Measurements from ENCODE around the gene MYLK.

MYLK gene

GRCh38 chr3:123790254-123791072 is 93.7 kb downstream of the MYLK start:
- no peak overlapping the region for H3K27ac ChIP-seq (ENCODE audit: low read length)

GRCh38 chr3:123789760-123790159 is 94.4 kb downstream of the MYLK start:
- H3K9me3 ChIP-seq (ENCODE audit: control insufficient read depth in 1 of 2, low read length in 2 of 2): no peaks in the 10 kb centered on the region
- H3K4me3 ChIP-seq (ENCODE audit: low read depth in 1 of 2, low read length in 2 of 2): no peak overlapping the region
- H3K36me3 ChIP-seq (ENCODE audit: control insufficient read depth in 1 of 2, insufficient read depth in 2 of 2, low read length in 2 of 2): no peaks in the 10 kb centered on the region
- peaks cover 0 to 10% of the 10 kb centered on the region in 2 donors for H3K4me1 ChIP-seq (ENCODE audit: control insufficient read depth in 1 of 2, insufficient read depth in 2 of 2, low read length in 2 of 2)
- H3K27ac ChIP-seq (ENCODE audit: low read length): no peak overlapping the region
- H3K27me3 ChIP-seq (ENCODE audit: low read depth, low read length): no peaks in the 10 kb centered on the region

More at GRCh38 chr3:123790254-123791072, 93.7 kb downstream of the MYLK start:
- Histone ChIP-seq H3K9me3 (ENCODE audit: control insufficient read depth in 1 of 2, low read length in 2 of 2) (no peaks in the 10 kb centered on the region), H3K4me1 (ENCODE audit: control insufficient read depth in 1 of 2, insufficient read depth in 2 of 2, low read length in 2 of 2) (peaks cover 0 to 10% of the 10 kb centered on the region in 2 donors), H3K36me3 (ENCODE audit: control insufficient read depth in 1 of 2, insufficient read depth in 2 of 2, low read length in 2 of 2) (no peaks in the 10 kb centered on the region), H3K27me3 (ENCODE audit: low read depth, low read length) (no peaks in the 10 kb centered on the region), H3K4me3 (ENCODE audit: low read depth in 1 of 2, low read length in 2 of 2) (no peak overlapping the region)

GRCh38 chr3:123789160-123789559 is 95.0 kb downstream of the MYLK start:
- H3K4me3 ChIP-seq (ENCODE audit: low read depth in 1 of 2, low read length in 2 of 2): no peak overlapping the region
- H3K36me3 ChIP-seq (ENCODE audit: control insufficient read depth in 1 of 2, insufficient read depth in 2 of 2, low read length in 2 of 2): no peaks in the 10 kb centered on the region
- no peaks in the 10 kb centered on the region for H3K9me3 ChIP-seq (ENCODE audit: control insufficient read depth in 1 of 2, low read length in 2 of 2)
- H3K4me1 ChIP-seq (ENCODE audit: control insufficient read depth in 1 of 2, insufficient read depth in 2 of 2, low read length in 2 of 2): peaks cover 0 to 10% of the 10 kb centered on the region in 2 donors
- no peaks in the 10 kb centered on the region for H3K27me3 ChIP-seq (ENCODE audit: low read depth, low read length)
- no peak overlapping the region for H3K27ac ChIP-seq (ENCODE audit: low read length)

GRCh38 chr3:123788710-123789109 is 95.4 kb downstream of the MYLK start:
- H3K27ac ChIP-seq (ENCODE audit: low read length): no peak overlapping the region
- H3K36me3 ChIP-seq (ENCODE audit: control insufficient read depth in 1 of 2, insufficient read depth in 2 of 2, low read length in 2 of 2): no peaks in the 10 kb centered on the region
- H3K4me1 ChIP-seq (ENCODE audit: control insufficient read depth in 1 of 2, insufficient read depth in 2 of 2, low read length in 2 of 2): peaks cover 0 to 13% of the 10 kb centered on the region in 2 donors
- no peaks in the 10 kb centered on the region for H3K27me3 ChIP-seq (ENCODE audit: low read depth, low read length)
- H3K4me3 ChIP-seq (ENCODE audit: low read depth in 1 of 2, low read length in 2 of 2): no peak overlapping the region
- H3K9me3 ChIP-seq (ENCODE audit: control insufficient read depth in 1 of 2, low read length in 2 of 2): no peaks in the 10 kb centered on the region

- Histone ChIP-seq H3K27me3 (ENCODE audit: low read depth, low read length) (no peaks in the 10 kb centered on the region), H3K4me3 (ENCODE audit: low read depth in 1 of 2, low read length in 2 of 2) (no peak overlapping the region), H3K9me3 (ENCODE audit: control insufficient read depth in 1 of 2, low read length in 2 of 2) (no peaks in the 10 kb centered on the region), H3K36me3 (ENCODE audit: control insufficient read depth in 1 of 2, insufficient read depth in 2 of 2, low read length in 2 of 2) (no peaks in the 10 kb centered on the region), H3K4me1 (ENCODE audit: control insufficient read depth in 1 of 2, insufficient read depth in 2 of 2, low read length in 2 of 2) (peaks cover 0 to 26% of the 10 kb centered on the region in 2 donors), H3K27ac (ENCODE audit: low read length) (no peak overlapping the region)
These were observed 97.0 kb downstream of the MYLK start for GRCh38 chr3:123787133-123787532.

GRCh38 chr3:123785602-123786001 is 98.5 kb downstream of the MYLK start:
- Histone ChIP-seq H3K36me3 (ENCODE audit: control insufficient read depth in 1 of 2, insufficient read depth in 2 of 2, low read length in 2 of 2) (no peaks in the 10 kb centered on the region), H3K27ac (ENCODE audit: low read length) (no peak overlapping the region), H3K9me3 (ENCODE audit: control insufficient read depth in 1 of 2, low read length in 2 of 2) (no peaks in the 10 kb centered on the region), H3K27me3 (ENCODE audit: low read depth, low read length) (no peaks in the 10 kb centered on the region), H3K4me3 (ENCODE audit: low read depth in 1 of 2, low read length in 2 of 2) (no peak overlapping the region), H3K4me1 (ENCODE audit: control insufficient read depth in 1 of 2, insufficient read depth in 2 of 2, low read length in 2 of 2) (peaks cover 0 to 16% of the 10 kb centered on the region in 2 donors)

GRCh38 chr3:123783811-123784210 is 100.3 kb downstream of the MYLK start:
- Histone ChIP-seq H3K4me1 (ENCODE audit: control insufficient read depth in 1 of 2, insufficient read depth in 2 of 2, low read length in 2 of 2) (peaks cover 0 to 22% of the 10 kb centered on the region in 2 donors), H3K27ac (ENCODE audit: low read length) (no peak overlapping the region), H3K27me3 (ENCODE audit: low read depth, low read length) (no peaks in the 10 kb centered on the region), H3K36me3 (ENCODE audit: control insufficient read depth in 1 of 2, insufficient read depth in 2 of 2, low read length in 2 of 2) (no peaks in the 10 kb centered on the region), H3K4me3 (ENCODE audit: low read depth in 1 of 2, low read length in 2 of 2) (no peak overlapping the region), H3K9me3 (ENCODE audit: control insufficient read depth in 1 of 2, low read length in 2 of 2) (no peaks in the 10 kb centered on the region)

- no peaks in the 10 kb centered on the region for H3K9me3 ChIP-seq (ENCODE audit: control insufficient read depth in 1 of 2, low read length in 2 of 2)
- H3K4me1 ChIP-seq (ENCODE audit: control insufficient read depth in 1 of 2, insufficient read depth in 2 of 2, low read length in 2 of 2): peaks cover 0 to 23% of the 10 kb centered on the region in 2 donors
- no peaks in the 10 kb centered on the region for H3K36me3 ChIP-seq (ENCODE audit: control insufficient read depth in 1 of 2, insufficient read depth in 2 of 2, low read length in 2 of 2)
- no peaks in the 10 kb centered on the region for H3K27me3 ChIP-seq (ENCODE audit: low read depth, low read length)
- H3K27ac ChIP-seq (ENCODE audit: low read length): no peak overlapping the region
- H3K4me3 ChIP-seq (ENCODE audit: low read depth in 1 of 2, low read length in 2 of 2): no peak overlapping the region
These were observed 101.0 kb downstream of the MYLK start for GRCh38 chr3:123783050-123783689.

- Histone ChIP-seq H3K27ac (ENCODE audit: low read length) (no peak overlapping the region), H3K36me3 (ENCODE audit: control insufficient read depth in 1 of 2, insufficient read depth in 2 of 2, low read length in 2 of 2) (no peaks in the 10 kb centered on the region), H3K4me3 (ENCODE audit: low read depth in 1 of 2, low read length in 2 of 2) (no peak overlapping the region), H3K4me1 (ENCODE audit: control insufficient read depth in 1 of 2, insufficient read depth in 2 of 2, low read length in 2 of 2) (peaks cover 0 to 23% of the 10 kb centered on the region in 2 donors), H3K27me3 (ENCODE audit: low read depth, low read length) (no peaks in the 10 kb centered on the region), H3K9me3 (ENCODE audit: control insufficient read depth in 1 of 2, low read length in 2 of 2) (no peaks in the 10 kb centered on the region)
These were observed 101.6 kb downstream of the MYLK start for GRCh38 chr3:123782488-123782887.

GRCh38 chr3:123781571-123782275 is 102.4 kb downstream of the MYLK start:
- H3K4me3 ChIP-seq (ENCODE audit: low read depth in 1 of 2, low read length in 2 of 2): no peak overlapping the region
- no peaks in the 10 kb centered on the region for H3K27me3 ChIP-seq (ENCODE audit: low read depth, low read length)
- no peaks in the 10 kb centered on the region for H3K9me3 ChIP-seq (ENCODE audit: control insufficient read depth in 1 of 2, low read length in 2 of 2)
- no peaks in the 10 kb centered on the region for H3K36me3 ChIP-seq (ENCODE audit: control insufficient read depth in 1 of 2, insufficient read depth in 2 of 2, low read length in 2 of 2)
- H3K4me1 ChIP-seq (ENCODE audit: control insufficient read depth in 1 of 2, insufficient read depth in 2 of 2, low read length in 2 of 2): peaks cover 0 to 23% of the 10 kb centered on the region in 2 donors
- H3K27ac ChIP-seq (ENCODE audit: low read length): no peak overlapping the region

- Histone ChIP-seq H3K4me3 (ENCODE audit: low read depth in 1 of 2, low read length in 2 of 2) (no peak overlapping the region), H3K4me1 (ENCODE audit: control insufficient read depth in 1 of 2, insufficient read depth in 2 of 2, low read length in 2 of 2) (peaks cover 0 to 23% of the 10 kb centered on the region in 2 donors)
These were observed 103.0 kb downstream of the MYLK start for GRCh38 chr3:123781138-123781537.

More at GRCh38 chr3:123781138-123781537, 103.0 kb downstream of the MYLK start:
- no peak overlapping the region for H3K27ac ChIP-seq (ENCODE audit: low read length)
- H3K27me3 ChIP-seq (ENCODE audit: low read depth, low read length): no peaks in the 10 kb centered on the region
- H3K9me3 ChIP-seq (ENCODE audit: control insufficient read depth in 1 of 2, low read length in 2 of 2): no peaks in the 10 kb centered on the region
- H3K36me3 ChIP-seq (ENCODE audit: control insufficient read depth in 1 of 2, insufficient read depth in 2 of 2, low read length in 2 of 2): no peaks in the 10 kb centered on the region
